ENCODE measurements around the gene BRDT.

The BRDT gene

DNA sequence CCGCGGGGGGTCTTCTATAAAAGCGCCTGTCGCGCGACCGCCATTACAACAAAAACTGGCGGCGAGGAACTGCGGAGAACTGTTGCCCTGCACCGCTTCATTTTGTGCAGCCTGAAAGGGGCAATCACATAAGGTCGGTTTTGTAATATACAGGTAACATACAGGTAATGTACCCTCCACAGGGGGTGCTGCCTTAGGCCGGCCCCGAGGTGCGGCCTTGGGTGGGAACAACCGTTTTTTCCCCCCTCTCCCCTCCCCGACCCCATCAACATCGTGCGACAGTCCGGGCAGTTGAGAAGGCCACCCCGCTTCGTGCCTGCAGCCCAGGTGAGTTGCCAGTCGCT is at the start of gene BRDT:
Gene BRDT, plus strand, starts transcription at position 46 of the 344 bp plus-strand sequence. CDS start 13,354 bp downstream, outside the sequence.
- Histone ChIP-seq H3K9me3 (ENCODE audit: control insufficient read depth, insufficient read depth, low read length) (no peaks in the 10 kb centered on the region), H3K36me3 (ENCODE audit: control insufficient read depth, insufficient read depth, low read length) (no peaks in the 10 kb centered on the region), H3K27ac (ENCODE audit: low read length) (no peak within 1 kb of the TSS), H3K4me3 (ENCODE audit: low read length) (no peak within 1 kb of the TSS), H3K4me1 (ENCODE audit: control insufficient read depth, insufficient read depth, low read length) (no peaks in the 10 kb centered on the region), H3K27me3 (ENCODE audit: control insufficient read depth, insufficient read depth, low read length) (no peaks in the 10 kb centered on the region)
- DNase-seq (ENCODE audit: low read depth, low spot score) = no peak
- no CpG with 5 or more reads among the region's 23 CpGs for WGBS (ENCODE audit: insufficient coverage, insufficient read length)

DNA sequence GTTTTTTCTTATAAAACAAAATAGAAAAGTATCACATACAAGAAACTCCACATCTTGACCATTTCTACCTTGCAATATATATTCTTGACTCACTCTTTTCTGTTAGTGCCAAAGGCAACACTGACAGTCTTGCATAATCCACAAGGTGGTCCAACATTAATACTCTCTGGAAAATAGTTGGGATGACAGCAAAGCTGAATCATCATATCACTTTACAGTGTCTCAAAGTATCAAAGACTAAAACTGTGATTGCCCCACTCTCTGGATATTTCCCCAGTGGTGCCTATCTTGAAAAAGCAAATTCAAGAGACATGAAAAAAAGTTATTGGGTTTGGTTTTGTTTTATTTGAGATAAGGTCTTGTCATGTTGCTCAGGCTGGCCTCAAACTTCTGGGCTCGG is 48.6 kb upstream of the BRDT start:
- WGBS (ENCODE audit: insufficient coverage, insufficient read length) = no CpG with 5 or more reads among the region's 1 CpG

DNA sequence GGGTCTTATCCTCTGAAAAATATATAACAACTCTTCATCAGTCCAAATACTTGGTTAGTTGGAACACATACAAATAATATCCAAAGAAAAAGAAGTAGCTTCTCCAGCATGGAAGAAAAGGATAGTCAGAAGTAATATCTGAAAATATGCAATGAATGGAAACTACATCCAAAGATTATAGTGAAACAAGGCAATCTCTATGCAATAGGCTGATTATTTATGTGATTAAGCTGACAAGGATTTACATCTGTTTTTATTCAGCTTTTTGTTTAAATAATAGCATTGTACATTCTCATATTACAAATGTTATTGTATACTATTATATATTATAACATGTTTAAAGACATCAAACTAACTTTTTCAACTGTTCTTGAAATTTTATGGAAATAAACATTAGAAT is 48.0 kb upstream of the BRDT start:
- Histone ChIP-seq H3K4me1 (ENCODE audit: control insufficient read depth, insufficient read depth, low read length) (no peaks in the 10 kb centered on the region), H3K27me3 (ENCODE audit: control insufficient read depth, insufficient read depth, low read length) (no peaks in the 10 kb centered on the region), H3K9me3 (ENCODE audit: control insufficient read depth, insufficient read depth, low read length) (no peaks in the 10 kb centered on the region), H3K36me3 (ENCODE audit: control insufficient read depth, insufficient read depth, low read length) (no peaks in the 10 kb centered on the region), H3K4me3 (ENCODE audit: low read length) (no peak overlapping the region), H3K27ac (ENCODE audit: low read length) (no peak overlapping the region)
- DNase-seq (ENCODE audit: low read depth, low spot score) = no peak

More for the DNA sequence above, 48.6 kb upstream of the BRDT start:
- H3K4me1 ChIP-seq (ENCODE audit: control insufficient read depth, insufficient read depth, low read length) = no peaks in the 10 kb centered on the region
- no peaks in the 10 kb centered on the region for H3K27me3 ChIP-seq (ENCODE audit: control insufficient read depth, insufficient read depth, low read length)
- H3K27ac ChIP-seq (ENCODE audit: low read length) = no peak overlapping the region
- H3K36me3 ChIP-seq (ENCODE audit: control insufficient read depth, insufficient read depth, low read length) = no peaks in the 10 kb centered on the region
- no peaks in the 10 kb centered on the region for H3K9me3 ChIP-seq (ENCODE audit: control insufficient read depth, insufficient read depth, low read length)
- no peak for DNase-seq (ENCODE audit: low read depth, low spot score)
- no peak overlapping the region for H3K4me3 ChIP-seq (ENCODE audit: low read length)

DNA sequence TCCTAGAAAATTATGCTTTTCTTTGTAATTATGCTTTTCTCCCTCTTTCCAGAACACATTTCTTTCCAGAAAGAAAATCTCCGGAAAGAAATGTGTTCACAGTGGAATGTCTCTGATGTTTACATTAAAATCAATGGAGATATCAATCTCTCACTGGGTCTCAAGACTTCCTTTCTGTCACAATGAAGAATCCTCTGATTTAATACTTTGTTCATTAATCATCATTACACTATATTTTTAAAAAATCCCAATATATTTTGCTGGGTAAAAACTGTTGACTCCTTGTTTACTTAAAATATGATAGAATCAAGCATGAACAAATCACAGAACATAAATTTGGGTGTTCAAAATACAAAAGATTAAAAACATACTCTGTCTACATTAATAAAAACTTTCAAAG is 36.9 kb upstream of the BRDT start:
- Histone ChIP-seq H3K27me3 (ENCODE audit: control insufficient read depth, insufficient read depth, low read length) (no peaks in the 10 kb centered on the region), H3K9me3 (ENCODE audit: control insufficient read depth, insufficient read depth, low read length) (no peaks in the 10 kb centered on the region), H3K4me3 (ENCODE audit: low read length) (no peak overlapping the region), H3K27ac (ENCODE audit: low read length) (no peak overlapping the region), H3K36me3 (ENCODE audit: control insufficient read depth, insufficient read depth, low read length) (no peaks in the 10 kb centered on the region), H3K4me1 (ENCODE audit: control insufficient read depth, insufficient read depth, low read length) (no peaks in the 10 kb centered on the region)
- no CpG with 5 or more reads among the region's 1 CpG for WGBS (ENCODE audit: insufficient coverage, insufficient read length)
- DNase-seq (ENCODE audit: low read depth, low spot score) = no peak

DNA sequence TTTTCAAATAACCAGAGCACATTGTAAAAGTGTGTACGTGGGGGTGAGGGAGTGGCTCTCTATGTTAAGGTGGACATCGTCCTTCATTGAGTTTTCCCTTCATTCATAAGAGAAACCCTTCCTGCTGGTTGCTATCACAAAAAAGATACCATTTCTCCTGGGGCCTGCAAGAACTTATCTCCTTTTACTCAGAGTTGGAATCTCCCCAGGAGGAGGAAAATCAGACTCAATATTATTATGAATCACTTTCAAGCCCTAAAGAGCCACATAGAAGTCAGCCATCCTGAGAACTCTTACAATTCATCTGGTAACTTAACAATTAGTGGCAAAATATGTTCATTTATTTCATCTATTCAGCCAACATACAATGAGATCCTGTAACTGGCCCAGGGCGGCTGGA is 36.2 kb upstream of the BRDT start:
- no CpG with 5 or more reads among the region's 3 CpGs for WGBS (ENCODE audit: insufficient coverage, insufficient read length)
- no peak overlapping the region for H3K4me3 ChIP-seq (ENCODE audit: low read length)
- no peak overlapping the region for H3K27ac ChIP-seq (ENCODE audit: low read length)
- H3K9me3 ChIP-seq (ENCODE audit: control insufficient read depth, insufficient read depth, low read length) = no peaks in the 10 kb centered on the region
- H3K36me3 ChIP-seq (ENCODE audit: control insufficient read depth, insufficient read depth, low read length) = no peaks in the 10 kb centered on the region
- H3K27me3 ChIP-seq (ENCODE audit: control insufficient read depth, insufficient read depth, low read length) = no peaks in the 10 kb centered on the region
- no peaks in the 10 kb centered on the region for H3K4me1 ChIP-seq (ENCODE audit: control insufficient read depth, insufficient read depth, low read length)
- no peak for DNase-seq (ENCODE audit: low read depth, low spot score)

DNA sequence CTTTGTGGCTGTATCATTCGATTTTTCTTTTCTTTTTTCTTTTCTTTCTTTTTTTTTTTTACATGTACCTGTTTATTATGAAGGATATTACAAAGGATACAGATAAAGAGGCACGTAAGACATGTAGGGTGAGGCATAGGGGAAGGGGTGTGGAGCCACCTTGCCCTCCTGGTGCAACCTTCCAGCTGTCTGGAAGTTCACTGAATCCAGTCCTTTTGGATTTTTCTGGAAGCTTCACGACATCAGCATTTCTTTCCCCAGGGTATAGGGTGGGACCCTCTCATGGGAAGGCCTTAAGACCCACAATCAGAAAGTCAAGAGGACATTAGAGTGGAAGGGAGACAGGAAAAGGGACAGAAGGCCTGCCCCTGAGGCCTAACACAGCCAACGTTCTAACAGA is 33.2 kb upstream of the BRDT start:
- no peak overlapping the region; the same call in 1 of the 2 replicates for H3K4me3 ChIP-seq (ENCODE audit: low read length)
- no peaks in the 10 kb centered on the region for H3K9me3 ChIP-seq (ENCODE audit: control insufficient read depth, insufficient read depth, low read length)
- no peak for DNase-seq (ENCODE audit: low read depth, low spot score)
- no peaks in the 10 kb centered on the region for H3K36me3 ChIP-seq (ENCODE audit: control insufficient read depth, insufficient read depth, low read length)
- no CpG with 5 or more reads among the region's 4 CpGs for WGBS (ENCODE audit: insufficient coverage, insufficient read length)
- H3K27ac ChIP-seq (ENCODE audit: low read length) = no peak overlapping the region
- no peaks in the 10 kb centered on the region for H3K4me1 ChIP-seq (ENCODE audit: control insufficient read depth, insufficient read depth, low read length)
- no peaks in the 10 kb centered on the region for H3K27me3 ChIP-seq (ENCODE audit: control insufficient read depth, insufficient read depth, low read length)

DNA sequence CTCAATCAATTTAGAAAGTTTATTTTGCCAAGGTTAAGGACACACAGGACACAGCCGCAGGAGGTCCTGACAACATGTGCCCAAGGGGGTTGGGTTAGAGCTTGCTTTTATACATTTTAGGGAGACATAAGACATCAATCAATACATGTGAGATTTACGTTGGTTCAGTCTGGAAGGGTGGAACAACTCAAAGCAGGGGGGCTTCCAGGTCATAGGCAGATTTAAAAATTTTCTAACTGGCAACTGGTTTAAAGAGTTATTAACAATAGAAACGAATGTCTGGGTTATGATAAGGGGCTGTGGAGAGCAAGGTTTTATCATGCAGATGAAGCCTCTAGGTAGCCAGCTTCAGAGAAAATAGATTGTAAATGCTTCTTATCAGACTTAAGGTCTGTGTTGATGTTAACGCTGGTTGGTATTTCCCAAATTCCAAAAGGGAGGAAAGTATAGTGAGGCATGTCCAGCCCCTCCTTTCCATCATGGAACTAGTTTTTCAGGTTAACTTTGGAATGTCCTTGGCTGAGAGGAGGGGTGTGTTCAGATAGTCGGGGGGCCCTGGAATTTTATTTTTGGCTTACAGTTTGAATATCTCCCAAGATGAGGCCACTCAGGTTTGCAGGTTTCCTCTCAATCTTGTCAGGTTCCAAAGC is 32.3 kb upstream of the BRDT start:
- H3K36me3 ChIP-seq (ENCODE audit: control insufficient read depth, insufficient read depth, low read length) = no peaks in the 10 kb centered on the region
- H3K4me1 ChIP-seq (ENCODE audit: control insufficient read depth, insufficient read depth, low read length) = no peaks in the 10 kb centered on the region
- H3K27ac ChIP-seq (ENCODE audit: low read length) = no peak overlapping the region
- H3K4me3 ChIP-seq (ENCODE audit: low read length) = no peak overlapping the region
- no CpG with 5 or more reads among the region's 5 CpGs for WGBS (ENCODE audit: insufficient coverage, insufficient read length)
- no peaks in the 10 kb centered on the region for H3K27me3 ChIP-seq (ENCODE audit: control insufficient read depth, insufficient read depth, low read length)
- no peak for DNase-seq (ENCODE audit: low read depth, low spot score)
- H3K9me3 ChIP-seq (ENCODE audit: control insufficient read depth, insufficient read depth, low read length) = no peaks in the 10 kb centered on the region

DNA sequence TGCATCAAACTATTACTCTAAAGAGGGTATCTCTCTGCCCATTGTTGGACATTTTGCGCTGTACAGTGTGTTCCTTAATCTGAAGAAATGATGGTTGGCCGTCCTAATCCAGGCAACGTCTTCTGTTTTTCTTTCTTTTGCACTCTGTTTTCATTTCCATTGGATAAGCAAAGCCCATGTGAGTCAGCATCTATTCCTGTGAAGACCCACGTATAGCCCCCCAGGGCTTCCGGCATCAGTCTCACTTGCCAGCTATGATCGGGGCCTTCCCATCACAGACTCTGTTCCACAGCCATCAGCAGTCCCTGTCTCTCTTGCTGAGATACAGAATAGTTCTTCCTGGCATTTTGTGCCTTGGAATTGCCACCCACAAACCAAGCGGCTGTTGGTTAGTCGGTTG is 29.2 kb upstream of the BRDT start:
- no CpG with 5 or more reads among the region's 8 CpGs for WGBS (ENCODE audit: insufficient coverage, insufficient read length)
- Histone ChIP-seq H3K9me3 (ENCODE audit: control insufficient read depth, insufficient read depth, low read length) (no peaks in the 10 kb centered on the region), H3K27ac (ENCODE audit: low read length) (no peak overlapping the region), H3K36me3 (ENCODE audit: control insufficient read depth, insufficient read depth, low read length) (no peaks in the 10 kb centered on the region), H3K27me3 (ENCODE audit: control insufficient read depth, insufficient read depth, low read length) (no peaks in the 10 kb centered on the region), H3K4me3 (ENCODE audit: low read length) (no peak overlapping the region), H3K4me1 (ENCODE audit: control insufficient read depth, insufficient read depth, low read length) (no peaks in the 10 kb centered on the region)
- no peak for DNase-seq (ENCODE audit: low read depth, low spot score)

DNA sequence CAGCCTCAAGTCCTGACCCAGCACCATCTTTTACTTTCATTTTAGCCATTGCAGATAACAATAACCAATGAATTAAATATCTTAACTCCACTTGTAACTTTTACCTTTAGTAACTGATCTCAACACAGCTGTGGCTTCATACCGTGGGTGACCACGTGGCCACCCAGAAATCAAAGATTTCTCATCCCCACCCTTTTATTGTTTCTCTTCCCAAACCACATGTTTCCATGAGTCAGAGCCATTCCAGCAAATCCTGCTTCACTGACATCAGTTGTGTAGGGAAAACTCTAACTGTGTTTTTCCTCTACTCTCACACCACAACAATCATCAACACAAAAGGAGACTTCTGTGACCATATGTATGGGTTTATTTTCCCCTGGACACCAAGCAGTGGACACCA is 25.1 kb upstream of the BRDT start:
- WGBS (ENCODE audit: insufficient coverage, insufficient read length) = no CpG with 5 or more reads among the region's 2 CpGs
- no peaks in the 10 kb centered on the region for H3K27me3 ChIP-seq (ENCODE audit: control insufficient read depth, insufficient read depth, low read length)
- no peak overlapping the region for H3K27ac ChIP-seq (ENCODE audit: low read length)
- no peaks in the 10 kb centered on the region for H3K36me3 ChIP-seq (ENCODE audit: control insufficient read depth, insufficient read depth, low read length)
- no peaks in the 10 kb centered on the region for H3K4me1 ChIP-seq (ENCODE audit: control insufficient read depth, insufficient read depth, low read length)
- no peak overlapping the region for H3K4me3 ChIP-seq (ENCODE audit: low read length)
- no peaks in the 10 kb centered on the region for H3K9me3 ChIP-seq (ENCODE audit: control insufficient read depth, insufficient read depth, low read length)
- DNase-seq (ENCODE audit: low read depth, low spot score) = no peak

DNA sequence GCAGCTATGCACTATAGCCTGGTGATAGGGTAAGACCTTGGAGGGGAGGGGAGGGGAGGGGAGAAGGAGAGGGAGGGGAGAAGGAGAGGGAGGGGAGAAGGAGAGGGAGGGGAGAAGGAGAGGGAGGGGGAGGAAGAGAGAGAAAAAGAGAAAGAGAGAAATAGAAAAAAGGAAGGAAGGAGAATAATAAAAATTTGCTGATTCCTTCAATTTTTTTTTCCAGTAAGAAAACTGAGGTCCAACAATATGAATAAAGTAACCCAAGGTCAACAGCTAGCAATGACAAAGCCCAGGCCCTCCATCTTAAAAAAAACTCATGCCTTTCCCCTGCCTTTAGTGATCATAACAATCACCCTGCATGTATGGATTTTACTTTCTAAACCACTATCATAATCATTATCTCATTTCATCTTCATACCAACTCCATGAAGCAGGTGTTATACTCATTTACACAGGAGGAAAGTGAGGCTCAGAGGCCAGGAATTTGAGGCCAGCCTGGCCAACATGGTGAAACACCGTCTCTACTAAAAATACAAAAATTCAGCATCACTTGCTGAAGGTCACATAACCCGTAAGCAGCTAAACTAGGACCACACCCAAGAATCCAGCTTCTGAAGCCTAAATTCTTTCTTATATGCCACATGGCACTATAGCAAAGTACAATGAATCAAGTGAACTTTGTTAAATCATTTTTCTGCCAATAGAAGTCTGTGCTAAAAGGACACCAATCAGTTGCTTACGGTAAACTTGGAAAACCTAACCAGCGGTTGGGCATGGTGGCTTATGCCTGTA is 23.4 kb upstream of the BRDT start:
- Histone ChIP-seq H3K27ac (ENCODE audit: low read length) (no peak overlapping the region), H3K9me3 (ENCODE audit: control insufficient read depth, insufficient read depth, low read length) (no peaks in the 10 kb centered on the region), H3K36me3 (ENCODE audit: control insufficient read depth, insufficient read depth, low read length) (no peaks in the 10 kb centered on the region), H3K4me1 (ENCODE audit: control insufficient read depth, insufficient read depth, low read length) (no peaks in the 10 kb centered on the region), H3K4me3 (ENCODE audit: low read length) (no peak overlapping the region), H3K27me3 (ENCODE audit: control insufficient read depth, insufficient read depth, low read length) (no peaks in the 10 kb centered on the region)
- WGBS (ENCODE audit: insufficient coverage, insufficient read length) = no CpG with 5 or more reads among the region's 4 CpGs
- no peak for DNase-seq (ENCODE audit: low read depth, low spot score)

DNA sequence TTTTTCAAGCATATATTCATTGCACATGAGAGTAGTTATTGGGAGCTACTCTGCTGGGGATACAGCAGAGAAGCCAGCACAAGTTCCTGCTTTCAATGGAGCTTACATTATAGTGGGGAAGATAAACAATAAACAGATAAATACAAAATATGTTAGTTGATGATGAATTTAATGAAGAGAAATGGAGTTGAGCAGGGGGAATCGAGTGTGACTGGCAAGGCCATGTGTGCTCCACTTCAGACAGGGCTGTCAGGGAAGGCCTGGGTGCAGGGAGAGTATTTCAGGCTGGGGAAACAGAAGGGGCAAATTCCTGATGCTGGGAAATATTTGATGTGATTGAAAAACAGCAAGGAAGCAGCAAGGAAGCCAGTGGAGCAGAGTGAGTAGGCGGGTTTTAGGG is 21.2 kb upstream of the BRDT start:
- WGBS (ENCODE audit: insufficient coverage, insufficient read length) = 100% methylated on average over 1 of the region's 2 CpGs
- H3K4me1 ChIP-seq (ENCODE audit: control insufficient read depth, insufficient read depth, low read length) = no peaks in the 10 kb centered on the region
- H3K27ac ChIP-seq (ENCODE audit: low read length) = no peak overlapping the region
- H3K36me3 ChIP-seq (ENCODE audit: control insufficient read depth, insufficient read depth, low read length) = no peaks in the 10 kb centered on the region
- H3K9me3 ChIP-seq (ENCODE audit: control insufficient read depth, insufficient read depth, low read length) = no peaks in the 10 kb centered on the region
- DNase-seq (ENCODE audit: low read depth, low spot score) = no peak
- no peaks in the 10 kb centered on the region for H3K27me3 ChIP-seq (ENCODE audit: control insufficient read depth, insufficient read depth, low read length)
- no peak overlapping the region for H3K4me3 ChIP-seq (ENCODE audit: low read length)
